MCF 10A (cell line): ENCODE results near the gene GPRIN2. TPM values are rescaled to one million over a fixed set of nuclear protein-coding genes. Genes with fewer than 3 reads are reported as not detected.

Source experiments
- BruUV-seq: library from RNA; stranded (reverse); fragments of 400-500 nt; replicated peaks from 2 replicates; lab custom pipeline; 2021; lab: Mats Ljungman, UMichigan
- CTCF ChIA-PET: fragments of 300-600 bp; sonication (Branson Sonifier 250); formaldehyde crosslinking; extraction: SDS; loops from one replicate; lab custom pipeline; 2021; ENCODE audit warnings: antibody characterized with exemption, inconsistent platforms; lab: Yijun Ruan, JAX
- POLR2A ChIA-PET: fragments of 300-600, 350-650 bp; sonication (Branson Sonifier 250); formaldehyde crosslinking; extraction: SDS; loops from one replicate; lab custom pipeline; 2020; ENCODE audit warnings: antibody characterized with exemption, inconsistent platforms; lab: Yijun Ruan, JAX
- DNase-seq: peaks from one replicate; pipeline ENCODE4 v3.0.0-alpha.2; 2018; ENCODE audit not compliant: unreplicated experiment
- H3K27ac Mint-ChIP-seq: one replicate; pipeline ENCODE4 v1.8.0; 2022; ENCODE audit warnings: mild to moderate bottlenecking, low read depth, mixed read lengths; ENCODE audit not compliant: unreplicated experiment
- H3K27me3 Mint-ChIP-seq: one replicate; pipeline ENCODE4 v1.8.0; 2022; ENCODE audit warnings: mixed read lengths; ENCODE audit not compliant: insufficient read depth, unreplicated experiment
- H3K36me3 Mint-ChIP-seq: one replicate; pipeline ENCODE4 v1.8.0; 2022; ENCODE audit warnings: mild to moderate bottlenecking, moderate library complexity, mixed read lengths; ENCODE audit not compliant: insufficient read depth, unreplicated experiment
- H3K4me1 Mint-ChIP-seq: one replicate; pipeline ENCODE4 v1.8.0; 2022; ENCODE audit warnings: mixed read lengths; ENCODE audit not compliant: insufficient read depth, unreplicated experiment
- H3K4me3 Mint-ChIP-seq: one replicate; pipeline ENCODE4 v1.8.0; 2022; ENCODE audit warnings: mild to moderate bottlenecking, moderate library complexity, mixed read lengths; ENCODE audit not compliant: unreplicated experiment
- H3K9me3 Mint-ChIP-seq: one replicate; pipeline ENCODE4 v1.8.0; 2022; ENCODE audit warnings: mixed read lengths; ENCODE audit not compliant: unreplicated experiment
- CTCF ChIP-seq: fragments of 200-600 bp; IDR thresholded peaks from one replicate; pipeline ENCODE4 v1.8.0; 2022; ENCODE audit warnings: antibody characterized with exemption, mild to moderate bottlenecking; ENCODE audit not compliant: unreplicated experiment
- intact Hi-C: fragments of 100-400 bp; cut with micrococcal nuclease; formaldehyde crosslinking; loops from 2 replicates; pipeline ENCODE4 v1.14.1; 2022
- total RNA-seq: library from RNA; stranded (reverse); gene quantifications from 2 replicates; pipeline ENCODE4 v1.2.3, GENCODE V29; 2022

GPRIN2 gene
- total RNA-seq, 1 experiment from 2014 or later = not detected

GRCh38 chr10:46524472-46525176 is 31.8 kb downstream of the GPRIN2 start:
- no TSS peak for BruUV-seq
- Mint-ChIP-seq H3K4me1 (no peaks in the 10 kb centered on the region), H3K27ac (no peak overlapping the region), H3K9me3 (no peaks in the 10 kb centered on the region), H3K27me3 (no peaks in the 10 kb centered on the region), H3K4me3 (no peak overlapping the region), H3K36me3 (no peaks in the 10 kb centered on the region)
- peak; percentile 96 for DNase-seq
- TF ChIP-seq CTCF = no peak
- POLR2A ChIA-PET = interaction anchor here (2.0 kb wide), 1 partner anchor 14 kb away, joined by 7 read pairs; no protein-coding TSS in a partner anchor
- intact Hi-C loops = no loop called here
- CTCF ChIA-PET = interaction anchor here (0.6 to 0.7 kb wide), 2 partner anchors 10 to 110 kb away, joined by 3 to 4 read pairs; no protein-coding TSS in a partner anchor

GRCh38 chr10:46523962-46524471 is 32.4 kb downstream of the GPRIN2 start:
- Mint-ChIP-seq H3K4me3 (no peak overlapping the region), H3K27me3 (no peaks in the 10 kb centered on the region), H3K9me3 (no peaks in the 10 kb centered on the region), H3K36me3 (no peaks in the 10 kb centered on the region), H3K4me1 (no peaks in the 10 kb centered on the region), H3K27ac (no peak overlapping the region)
- no TSS peak for BruUV-seq
- DNase-seq = peak; percentile 94
- CTCF ChIA-PET = interaction anchor here (0.7 to 1.1 kb wide), 2 partner anchors 9 to 13 kb away, joined by 3 to 4 read pairs; no protein-coding TSS in a partner anchor
- no peak for TF ChIP-seq CTCF
- intact Hi-C loops = no loop called here
- POLR2A ChIA-PET = interaction anchor here (0.6 to 2.0 kb wide), 3 partner anchors 15 to 29 kb away, joined by 3 to 7 read pairs (median 5); no protein-coding TSS in a partner anchor

- no TSS peak for BruUV-seq
- H3K9me3 Mint-ChIP-seq = no peaks in the 10 kb centered on the region
Observed at GRCh38 chr10:46523119-46523961, 33.1 kb downstream of the GPRIN2 start.

More at GRCh38 chr10:46523119-46523961, 33.1 kb downstream of the GPRIN2 start:
- DNase-seq = peak; percentile 95
- Mint-ChIP-seq H3K4me3 (no peak overlapping the region), H3K36me3 (no peaks in the 10 kb centered on the region), H3K4me1 (no peaks in the 10 kb centered on the region), H3K27ac (no peak overlapping the region), H3K27me3 (no peaks in the 10 kb centered on the region)
- no peak for TF ChIP-seq CTCF
- intact Hi-C loops = no loop called here
- ChIA-PET POLR2A (interaction anchor here (0.6 to 2.0 kb wide), 4 partner anchors 15 to 880 kb away, joined by 3 to 7 read pairs (median 4); no protein-coding TSS in a partner anchor), CTCF (interaction anchor here (0.5 to 1.1 kb wide), 2 partner anchors 14 to 1728 kb away, joined by 3 to 4 read pairs; no protein-coding TSS in a partner anchor)
